Liver (tissue), 9 donors: Measurements from ENCODE around the gene ATF4. TPM values are rescaled to one million over a fixed set of nuclear protein-coding genes. Genes with fewer than 3 reads are reported as not detected.
"Not testable (repeated sequence)": the region's sequence is repeated elsewhere in the genome, so short reads cannot be mapped to it uniquely, and the experiment has no call there.

ENCODE experiments used
- DNase-seq: peaks from one replicate; pipeline ENCODE4 v3.0.0-alpha.2; 2017; ENCODE audit warnings: low spot score
- H3K27ac ChIP-seq, 2 donors: one replicate each; pipeline ENCODE4 v1.7.0; 2013; ENCODE audit warnings: inconsistent platforms in 2 of 2, low read length in 2 of 2, control low read depth in 1 of 2, low read depth in 1 of 2, mild to moderate bottlenecking in 1 of 2
- H3K27me3 ChIP-seq, 4 donors: one replicate each; pipeline versions ENCODE4 v1.6.1 to v1.7.0; 2013; ENCODE audit warnings: low read length in 3 of 4, inconsistent platforms in 1 of 4, mild to moderate bottlenecking in 1 of 4, moderate library complexity in 1 of 4; ENCODE audit not compliant: control insufficient read depth in 4 of 4, insufficient read depth in 4 of 4
- H3K36me3 ChIP-seq, 4 donors: one replicate each; pipeline versions ENCODE4 v1.6.1 to v1.7.0; 2013; ENCODE audit warnings: low read length in 3 of 4, mild to moderate bottlenecking in 3 of 4, low read depth in 1 of 4, moderate library complexity in 1 of 4; ENCODE audit not compliant: control insufficient read depth in 4 of 4, insufficient read depth in 3 of 4
- H3K4me1 ChIP-seq, 4 donors: one replicate each; pipeline versions ENCODE4 v1.6.1 to v1.7.0; 2013; ENCODE audit warnings: low read length in 3 of 4, mild to moderate bottlenecking in 3 of 4, moderate library complexity in 1 of 4; ENCODE audit not compliant: control insufficient read depth in 4 of 4, insufficient read depth in 4 of 4
- H3K4me3 ChIP-seq, 3 donors: one replicate each; pipeline versions ENCODE4 v1.6.1 to v1.7.0; 2013; ENCODE audit warnings: low read length in 3 of 3, control low read depth in 1 of 3, low read depth in 1 of 3, mild to moderate bottlenecking in 1 of 3
- H3K9ac ChIP-seq, 2 donors: one replicate each; pipeline ENCODE4 v1.7.0; 2013; ENCODE audit warnings: low read length in 2 of 2, mild to moderate bottlenecking in 2 of 2, moderate library complexity in 2 of 2, control low read depth in 1 of 2, low read depth in 1 of 2
- H3K9me3 ChIP-seq, 4 donors: one replicate each; pipeline versions ENCODE4 v1.6.1 to v1.7.0; 2013; ENCODE audit warnings: low read length in 3 of 4; ENCODE audit not compliant: control insufficient read depth in 4 of 4
- ATF3 ChIP-seq: IDR thresholded peaks from 2 replicates; pipeline ENCODE4 v1.6.1; 2016; ENCODE audit warnings: antibody characterized with exemption
- EGR1 ChIP-seq, 2 donors: IDR thresholded peaks; 2 replicates each; pipeline ENCODE4 v1.6.1; 2016 to 2018; ENCODE audit warnings: antibody characterized with exemption in 2 of 2, low read depth in 2 of 2
- FOXA1 ChIP-seq: IDR thresholded peaks from 2 replicates; pipeline ENCODE4 v1.6.1; 2016; ENCODE audit warnings: antibody characterized with exemption
- FOXA2 ChIP-seq: IDR thresholded peaks from 2 replicates; pipeline ENCODE4 v1.6.1; 2016; ENCODE audit warnings: antibody characterized with exemption
- GABPA ChIP-seq, 2 donors: IDR thresholded peaks in 1 of 2; conservative IDR thresholded peaks in 1 of 2; 2 replicates each; pipeline ENCODE4 v1.6.1; 2016; ENCODE audit warnings: antibody characterized with exemption in 2 of 2, mild to moderate bottlenecking in 1 of 2, moderate library complexity in 1 of 2
- HNF4A ChIP-seq, 2 donors: conservative IDR thresholded peaks; 2 replicates each; pipeline ENCODE4 v1.6.1; 2016; ENCODE audit warnings: antibody characterized with exemption in 2 of 2, mild to moderate bottlenecking in 2 of 2
- HNF4G ChIP-seq: IDR thresholded peaks from 2 replicates; pipeline ENCODE4 v1.6.1; 2016; ENCODE audit warnings: antibody characterized with exemption
- JUND ChIP-seq, 2 donors: IDR thresholded peaks; 2 replicates each; pipeline ENCODE4 v1.6.1; 2016; ENCODE audit warnings: antibody characterized with exemption in 2 of 2
- MAX ChIP-seq: IDR thresholded peaks from 2 replicates; pipeline ENCODE4 v1.6.1; 2016; ENCODE audit warnings: antibody characterized with exemption
- NR2F2 ChIP-seq: IDR thresholded peaks from 2 replicates; pipeline ENCODE4 v1.6.1; 2016; ENCODE audit warnings: antibody characterized with exemption
- RAD21 ChIP-seq, 2 donors: IDR thresholded peaks; 2 replicates each; pipeline ENCODE4 v1.6.1; 2016; ENCODE audit warnings: antibody characterized with exemption in 2 of 2, mild to moderate bottlenecking in 2 of 2
- REST ChIP-seq: IDR thresholded peaks from 2 replicates; pipeline ENCODE4 v1.6.1; 2016; ENCODE audit warnings: antibody characterized with exemption, mild to moderate bottlenecking
- RXRA ChIP-seq, 2 donors: IDR thresholded peaks; 2 replicates each; pipeline ENCODE4 v1.6.1; 2017 to 2018; ENCODE audit warnings: antibody characterized with exemption in 2 of 2, mild to moderate bottlenecking in 1 of 2
- SP1 ChIP-seq: IDR thresholded peaks from 2 replicates; pipeline ENCODE4 v1.6.1; 2018; ENCODE audit warnings: antibody characterized with exemption, mild to moderate bottlenecking
- TAF1 ChIP-seq: conservative IDR thresholded peaks from 2 replicates; pipeline ENCODE4 v1.6.1; 2016; ENCODE audit warnings: antibody characterized with exemption, mild to moderate bottlenecking
- YY1 ChIP-seq: IDR thresholded peaks from 2 replicates; pipeline ENCODE4 v1.6.1; 2016; ENCODE audit warnings: antibody characterized with exemption, mild to moderate bottlenecking
- ZBTB33 ChIP-seq: IDR thresholded peaks from 2 replicates; pipeline ENCODE4 v1.6.1; 2016; ENCODE audit warnings: antibody characterized with exemption
- WGBS: extraction: QIAGEN DNeasy Blood & Tissue Kit; methylation state at CpG from one replicate; pipeline ENCODE4 v1.1.7; 2013; 5-methylcytosine and 5-hydroxymethylcytosine counted together
- polyA plus RNA-seq, 2 donors: library from polyadenylated mRNA; stranded (reverse) in 1 of 2; unstranded in 1 of 2; fragments of 200-250 nt in 1 of 2; fragments of >200 nt in 1 of 2; fragmentation: Nextera tagmentation in 1 of 2; extraction: Ambion mirVana in 1 of 2; gene quantifications; one replicate each; pipeline versions ENCODE4 v1.2.1 to v1.2.3, GENCODE V29; 2013 to 2015
- total RNA-seq, 2 donors: library from RNA; depleted of rRNA; stranded (reverse); fragments of >200 nt; gene quantifications; one replicate each; pipeline ENCODE4 v1.2.3, GENCODE V29; 2014
- donor health status: healthy.
- donor health status: healthy.
- donor health status: healthy.
- donor health status: healthy.
- donor health status: healthy.

The ATF4 gene
- total and polyA plus RNA-seq, 4 donors = 112 to 211 (median 169) TPM

GRCh38 chr22:39503630-39504029, 16.7 kb upstream of the ATF4 start:
- H3K27ac ChIP-seq = peak overlapping the region in 1 of 2 donors; percentile 89
- peaks cover 10 to 34% (median 26%) of the 10 kb centered on the region in 4 donors for H3K36me3 ChIP-seq
- WGBS = 55% methylated on average over 6 of the region's 6 CpGs
- peak overlapping the region; percentile 86 to 88 (median 87) for H3K4me3 ChIP-seq
- H3K27me3 ChIP-seq = no peaks in the 10 kb centered on the region
- H3K9me3 ChIP-seq = no peaks in the 10 kb centered on the region
- DNase-seq = no peak
- peaks cover 11 to 26% (median 23%) of the 10 kb centered on the region in 4 donors for H3K4me1 ChIP-seq
- TF ChIP-seq RXRA (IDR thresholded peaks at IDR 0.05) = no peak
- no peak for TF ChIP-seq SP1
- no peak for TF ChIP-seq NR2F2
- TF ChIP-seq RAD21 (IDR thresholded peaks at IDR 0.05) = no peak
- TF ChIP-seq GABPA (IDR thresholded peaks at IDR 0.05 in 1 of 2, conservative IDR thresholded peaks at IDR 0.05 in 1 of 2) = no peak
- no peak for TF ChIP-seq REST
- peak overlapping the region; percentile 74 to 89 for H3K9ac ChIP-seq

- no peak for DNase-seq
- Histone ChIP-seq H3K9ac (no peak overlapping the region), H3K27me3 (no peaks in the 10 kb centered on the region), H3K27ac (no peak overlapping the region), H3K9me3 (no peaks in the 10 kb centered on the region), H3K36me3 (peaks cover 10 to 36% (median 28%) of the 10 kb centered on the region in 4 donors), H3K4me1 (peaks cover 11 to 26% (median 23%) of the 10 kb centered on the region in 4 donors), H3K4me3 (no peak overlapping the region)
- WGBS = 96% methylated on average over 16 of the region's 16 CpGs
- TF ChIP-seq ATF3 (no peak), JUND (IDR thresholded peaks at IDR 0.05) (no peak), TAF1 (no peak), SP1 (no peak), ZBTB33 (no peak), HNF4A (conservative IDR thresholded peaks at IDR 0.05) (no peak), YY1 (no peak), RAD21 (IDR thresholded peaks at IDR 0.05) (no peak), NR2F2 (no peak), FOXA1 (no peak), FOXA2 (no peak), HNF4G (no peak), EGR1 (IDR thresholded peaks at IDR 0.05; ENCODE audit: low read depth in 2 of 2) (no peak), MAX (no peak), RXRA (IDR thresholded peaks at IDR 0.05) (no peak)
Observed at GRCh38 chr22:39504071-39504470, 16.3 kb upstream of the ATF4 start.

- H3K4me3 ChIP-seq, H3K9ac ChIP-seq, H3K27me3 ChIP-seq, H3K27ac ChIP-seq, DNase-seq, H3K9me3 ChIP-seq: not testable (repeated sequence)
- Histone ChIP-seq H3K4me1 (peaks cover 1 to 14% (median 12%) of the 10 kb centered on the region in 4 donors), H3K36me3 (peaks cover 12 to 61% (median 48%) of the 10 kb centered on the region in 4 donors)
- 85% methylated on average over 10 of the region's 10 CpGs for WGBS
Observed at GRCh38 chr22:39507021-39507420, 13.3 kb upstream of the ATF4 start.
